SH-SY5Y (cell line): Measurements from ENCODE around the gene ACTL8.

Experiments used
- GATA2 ChIP-seq: IDR thresholded peaks from 2 replicates; pipeline ENCODE4 v1.6.1; 2011; ENCODE audit warnings: mild to moderate bottlenecking, low read depth, low read length
- GATA3 ChIP-seq: IDR thresholded peaks from 2 replicates; pipeline ENCODE4 v1.6.1; 2011; ENCODE audit warnings: low read depth, mild to moderate bottlenecking, low read length, moderate library complexity

ACTL8 gene

DNA sequence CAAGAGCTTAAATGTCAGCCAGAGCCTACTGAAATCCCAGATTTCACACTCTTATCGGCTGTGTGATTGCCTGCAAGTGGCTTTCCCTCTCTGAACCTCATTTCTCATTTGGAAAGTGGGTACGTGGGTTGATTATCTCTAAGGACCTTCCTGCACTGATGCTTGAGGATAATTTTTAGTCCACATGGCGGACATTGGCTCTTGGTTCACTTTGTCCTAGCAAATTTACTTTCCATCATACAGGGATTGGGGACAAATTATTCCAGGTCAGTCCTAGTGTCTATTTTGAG is 111.6 kb downstream of the ACTL8 start:
- no peak for TF ChIP-seq GATA2
- no peak for TF ChIP-seq GATA3

DNA sequence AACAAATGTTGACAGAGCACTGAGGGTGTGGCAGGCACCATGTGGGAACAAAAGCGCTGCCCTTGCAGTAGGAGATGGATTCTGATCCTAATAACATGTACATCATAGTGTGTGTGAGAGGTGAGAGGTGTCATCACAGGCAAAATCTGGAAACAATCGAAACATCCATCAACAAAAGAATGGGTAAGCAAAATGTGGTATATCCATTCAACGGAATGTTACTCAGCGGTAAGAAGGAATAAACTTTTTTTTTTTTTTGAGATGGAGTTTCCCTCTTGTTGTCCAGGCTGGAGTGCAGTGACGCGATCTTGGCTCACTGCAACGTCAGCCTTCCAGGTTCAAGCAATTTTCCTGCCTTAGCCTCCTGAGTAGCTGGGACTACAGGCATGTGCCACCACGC is 112.3 kb downstream of the ACTL8 start:
- TF ChIP-seq GATA3 = no peak
- no peak for TF ChIP-seq GATA2

DNA sequence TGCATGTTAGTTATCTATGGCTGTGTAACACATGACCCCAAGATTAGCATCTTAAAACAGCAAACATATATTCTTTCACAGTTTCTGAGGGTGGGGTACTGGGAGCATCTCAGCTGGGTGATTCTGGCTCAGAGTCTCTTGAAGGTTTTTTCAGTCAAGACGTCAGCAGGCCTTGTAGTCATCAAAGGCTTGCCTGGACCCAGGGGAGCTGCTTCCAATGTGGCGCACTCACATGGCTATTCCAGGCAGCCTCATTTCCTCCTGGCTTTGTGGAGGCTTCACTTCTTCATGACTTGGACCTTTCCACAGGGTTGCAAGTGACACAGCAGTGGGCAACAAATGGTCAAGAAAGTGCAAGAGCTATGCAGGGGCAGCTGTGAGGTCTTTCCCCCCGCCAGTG is 114.7 kb downstream of the ACTL8 start:
- TF ChIP-seq GATA2 (no peak), GATA3 (no peak)

DNA sequence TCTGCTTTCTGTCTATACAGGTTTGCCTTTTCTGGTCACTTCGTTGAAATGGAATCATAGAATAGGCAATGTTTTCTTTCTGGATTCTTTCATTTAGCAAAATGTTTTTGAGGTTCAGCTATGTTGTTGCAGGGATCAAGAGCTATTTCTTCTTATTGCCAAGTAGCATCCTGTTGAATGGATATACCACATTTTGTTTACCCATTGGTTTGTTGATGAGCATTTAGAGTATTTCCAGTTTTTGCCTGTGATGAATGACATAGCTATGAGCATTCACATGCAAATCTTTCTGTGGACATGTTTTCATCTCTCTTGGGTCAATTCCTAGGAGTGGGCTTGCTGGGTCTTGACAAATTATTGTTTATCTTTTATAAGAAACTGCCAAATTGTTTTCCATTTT is 115.5 kb downstream of the ACTL8 start:
- TF ChIP-seq GATA3 (no peak), GATA2 (no peak)

DNA sequence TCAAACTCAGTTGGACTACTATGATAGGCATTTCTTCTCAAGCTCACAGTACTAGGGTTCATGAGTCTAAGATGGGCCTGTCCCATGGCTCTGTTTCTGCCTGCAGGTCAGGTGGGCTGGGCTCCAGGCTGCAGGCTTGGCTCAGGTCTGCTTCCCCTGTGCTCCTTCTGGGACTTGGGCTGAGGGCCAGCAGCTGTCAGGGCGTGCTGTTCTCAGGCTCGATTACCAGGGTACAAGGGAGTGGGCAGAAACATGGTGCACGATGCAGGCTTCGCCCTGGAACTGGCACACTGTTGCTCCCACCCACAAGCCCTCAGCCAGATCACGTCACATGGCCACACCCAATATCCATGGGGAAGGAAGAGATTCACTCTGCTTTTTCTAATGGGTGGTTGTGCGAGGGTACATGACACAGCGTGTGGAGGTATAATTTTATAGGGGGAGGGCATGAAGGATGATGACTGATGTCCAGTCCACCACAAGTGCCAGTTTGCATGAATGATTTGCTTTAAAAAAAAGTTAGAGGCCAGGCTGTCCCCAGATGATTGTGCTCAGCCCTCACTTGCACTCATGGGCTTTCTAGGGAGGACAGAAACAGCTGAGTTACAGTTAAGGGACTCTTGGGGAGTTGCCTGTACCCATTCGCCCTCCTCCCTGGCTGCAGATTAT is 118.0 kb downstream of the ACTL8 start:
- TF ChIP-seq GATA3 = no peak
- TF ChIP-seq GATA2 = no peak

DNA sequence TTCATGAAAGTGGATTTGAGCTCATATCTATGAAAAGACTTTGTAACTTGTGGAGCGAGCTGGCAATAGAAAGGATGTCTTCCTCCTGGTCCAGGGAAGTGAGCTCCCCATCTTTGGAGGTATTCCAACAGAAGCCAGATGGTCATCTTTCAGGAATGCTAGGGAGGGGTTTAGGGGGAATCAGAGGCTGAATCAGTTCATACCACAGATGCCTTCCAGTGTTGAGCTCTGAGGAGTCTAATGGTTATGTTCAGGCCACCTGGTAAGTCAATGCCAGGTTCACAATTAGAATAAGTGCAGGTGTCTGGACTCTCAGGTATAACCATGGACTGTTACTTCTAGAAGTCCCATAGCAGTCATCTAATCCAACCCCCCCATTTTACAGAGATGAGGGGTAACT is 119.1 kb downstream of the ACTL8 start:
- TF ChIP-seq GATA3 (no peak), GATA2 (no peak)

DNA sequence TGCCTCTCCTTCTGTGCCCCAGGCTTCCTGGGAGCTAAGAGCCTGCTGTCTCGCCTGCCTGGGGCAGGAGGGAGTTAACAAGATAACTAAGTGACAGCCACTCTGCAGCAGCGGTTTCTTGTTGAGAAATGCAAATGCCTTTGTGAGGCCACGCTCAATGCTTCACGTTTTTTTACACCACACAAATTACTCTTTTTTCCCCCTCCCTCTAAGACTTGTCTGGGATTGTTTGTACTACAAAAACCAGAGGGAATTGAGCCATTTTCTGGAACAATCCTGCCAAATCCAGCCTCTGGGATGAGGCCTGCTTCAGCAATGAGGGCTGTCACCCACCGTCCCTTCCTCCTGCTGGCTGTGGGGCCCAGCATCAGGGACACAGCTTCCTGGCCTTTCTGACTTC is 119.6 kb downstream of the ACTL8 start:
- TF ChIP-seq GATA3 (no peak), GATA2 (no peak)

DNA sequence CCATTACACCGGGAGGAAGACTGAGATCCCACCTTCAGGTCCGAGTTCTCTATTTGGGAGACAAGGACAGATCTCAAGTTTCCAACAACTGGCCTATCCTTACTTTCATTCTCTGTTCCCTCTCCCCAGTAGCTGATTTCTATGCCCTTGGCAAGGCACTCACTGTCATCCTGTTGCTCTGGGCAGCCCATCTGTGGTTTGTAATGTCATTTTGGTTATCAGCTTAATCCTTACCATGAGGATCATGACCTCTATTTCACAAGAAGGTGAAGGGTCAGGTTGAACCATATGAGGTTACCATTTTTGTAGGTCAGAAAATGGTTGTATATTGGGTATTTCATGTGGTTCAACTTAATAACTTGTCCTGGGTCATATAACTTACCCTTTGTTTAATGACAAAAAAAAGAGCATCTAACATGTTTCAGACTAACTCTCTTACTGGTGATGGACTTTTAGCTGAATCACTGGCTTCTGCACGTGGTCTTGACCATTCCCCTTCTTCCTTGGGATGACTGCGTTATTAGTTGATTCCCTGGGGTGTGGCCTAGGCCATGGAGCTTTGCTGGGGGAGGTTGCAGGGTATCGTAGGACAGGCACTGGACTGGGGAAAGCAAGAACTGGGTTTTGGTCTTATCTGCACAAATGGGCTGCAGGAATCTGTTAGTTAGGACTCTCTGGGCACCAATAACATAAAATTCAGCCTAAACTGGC is 120.2 kb downstream of the ACTL8 start:
- TF ChIP-seq GATA3 = no peak
- TF ChIP-seq GATA2 = no peak

DNA sequence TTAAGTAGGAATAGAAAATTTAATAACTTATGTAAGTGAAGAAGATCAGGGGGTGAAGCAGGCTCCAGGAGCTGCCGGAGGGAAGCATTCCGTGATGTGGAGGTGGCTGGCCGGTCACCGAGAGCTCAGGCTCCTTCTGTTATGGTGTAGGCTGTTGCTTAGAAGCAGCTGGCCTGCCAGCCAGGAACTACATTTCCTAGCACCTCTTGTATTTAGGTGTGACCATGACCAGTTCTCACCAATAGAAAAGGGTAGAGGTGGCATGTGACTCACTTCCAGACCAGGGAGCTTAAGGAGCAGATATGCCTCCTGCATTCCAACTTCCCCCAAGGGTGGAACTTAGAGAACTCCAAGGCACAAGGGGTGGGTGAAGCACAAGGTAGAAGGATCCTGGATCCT is 120.7 kb downstream of the ACTL8 start:
- TF ChIP-seq GATA3 = no peak
- TF ChIP-seq GATA2 = no peak
